Measurements from ENCODE around the gene RHBDD1. TPM values are rescaled to one million over a fixed set of nuclear protein-coding genes. Genes with fewer than 3 reads are reported as not detected.

Gene RHBDD1
- total and polyA plus RNA-seq, 8 donors, result 22.8 to 40.1 (median 25.3) TPM

DNA sequence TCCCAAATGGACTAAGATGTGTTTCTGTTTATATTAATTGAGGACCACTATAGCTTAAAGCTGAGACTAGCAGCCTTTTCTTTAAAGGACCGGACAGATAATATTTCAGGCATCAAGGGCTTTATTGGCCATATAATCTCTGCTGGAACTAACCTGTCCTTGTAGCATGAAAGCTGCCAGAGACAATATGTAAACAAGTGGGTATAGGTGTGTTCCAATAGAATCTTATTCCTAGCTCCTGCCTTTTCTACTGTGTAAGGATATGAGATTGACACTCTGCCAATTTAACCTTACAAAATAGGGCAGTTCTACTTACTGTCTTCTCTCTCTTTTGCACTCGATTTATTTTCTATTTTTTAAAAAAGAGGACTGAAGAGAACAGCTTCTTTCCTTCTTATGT lies 74.0 kb downstream of the RHBDD1 start:
- Histone ChIP-seq H3K9me3 (no peaks in the 10 kb centered on the region), H3K36me3 (no peaks in the 10 kb centered on the region), H3K4me1 (no peaks in the 10 kb centered on the region), H3K27ac (no peak overlapping the region), H3K4me3 (no peak overlapping the region), H3K27me3 (no peaks in the 10 kb centered on the region)
- intact Hi-C loops (cut with DNase I), result no loop called here
- no peak for TF ChIP-seq CTCF (IDR thresholded peaks at IDR 0.05)
- no peak for ATAC-seq
- DNase-seq, result no peak

- no peak for TF ChIP-seq CTCF (IDR thresholded peaks at IDR 0.05)
- intact Hi-C loops (cut with DNase I), result no loop called here
- DNase-seq, result no peak
- ATAC-seq, result no peak
- no peaks in the 10 kb centered on the region for H3K27me3 ChIP-seq
- no peak overlapping the region for H3K4me3 ChIP-seq
- H3K9me3 ChIP-seq, result no peaks in the 10 kb centered on the region
- no peaks in the 10 kb centered on the region for H3K36me3 ChIP-seq
- no peaks in the 10 kb centered on the region for H3K4me1 ChIP-seq
- no peak overlapping the region for H3K27ac ChIP-seq
These were observed 74.5 kb downstream of the RHBDD1 start for GRCh38 chr2:226910384-226910783.

- Histone ChIP-seq H3K27ac (no peak overlapping the region), H3K9me3 (no peaks in the 10 kb centered on the region), H3K4me3 (no peak overlapping the region), H3K27me3 (no peaks in the 10 kb centered on the region), H3K4me1 (no peaks in the 10 kb centered on the region), H3K36me3 (no peaks in the 10 kb centered on the region)
- DNase-seq, result no peak
- intact Hi-C loops (cut with DNase I), result no loop called here
- no peak for TF ChIP-seq CTCF (IDR thresholded peaks at IDR 0.05)
- no peak for ATAC-seq
These were observed 76.1 kb downstream of the RHBDD1 start for GRCh38 chr2:226911932-226912331.

DNA sequence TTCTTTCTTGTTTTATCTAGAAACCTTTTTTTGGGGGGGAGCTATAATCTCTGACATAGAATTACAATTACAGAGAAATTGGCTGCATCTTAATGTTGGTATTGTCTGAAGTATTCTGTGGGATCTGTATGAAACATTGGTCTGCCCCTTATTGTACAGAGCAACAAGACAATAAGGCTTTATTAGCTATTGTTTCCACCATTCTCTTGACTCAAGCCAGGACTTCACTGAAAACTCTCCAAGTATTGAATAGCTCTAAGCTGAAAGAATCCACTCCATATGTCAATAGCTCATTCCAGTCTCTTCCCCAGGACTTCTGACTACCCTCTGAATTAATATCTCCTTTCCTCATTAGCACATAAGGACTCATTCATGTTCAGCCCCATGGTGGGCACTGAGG lies 77.8 kb downstream of the RHBDD1 start:
- DNase-seq (no peak), ATAC-seq (no peak)
- H3K36me3 ChIP-seq, result no peaks in the 10 kb centered on the region
- intact Hi-C loops (cut with DNase I), result no loop called here
- H3K4me1 ChIP-seq, result no peaks in the 10 kb centered on the region
- no peaks in the 10 kb centered on the region for H3K9me3 ChIP-seq
- TF ChIP-seq CTCF (IDR thresholded peaks at IDR 0.05), result no peak
- no peak overlapping the region for H3K27ac ChIP-seq
- H3K27me3 ChIP-seq, result no peaks in the 10 kb centered on the region
- no peak overlapping the region for H3K4me3 ChIP-seq

DNA sequence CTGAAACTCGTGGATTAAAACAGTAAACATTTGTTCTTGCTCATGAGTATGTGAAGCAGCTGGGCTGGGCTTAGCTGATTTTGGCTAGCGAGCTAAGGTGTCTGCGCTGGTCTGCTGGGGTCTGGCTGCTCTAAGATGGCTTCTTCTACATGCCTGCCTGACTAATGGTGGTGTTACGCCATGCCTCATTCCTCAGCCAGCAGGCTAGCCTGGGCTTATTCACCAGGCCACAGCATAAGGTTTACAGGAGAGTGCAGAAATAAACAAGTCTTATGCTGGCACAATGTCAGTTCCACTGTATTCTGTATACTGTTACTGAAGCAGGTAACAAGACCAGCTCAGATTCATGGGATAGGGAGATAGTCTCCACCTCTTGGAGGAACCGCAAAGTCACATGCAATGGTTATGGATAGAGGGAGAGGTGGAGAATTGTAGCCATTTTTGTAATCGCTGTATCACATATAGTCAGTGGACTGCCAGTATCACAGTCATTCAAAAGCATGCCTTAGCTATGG lies 80.0 kb downstream of the RHBDD1 start:
- Histone ChIP-seq H3K9me3 (no peaks in the 10 kb centered on the region), H3K36me3 (no peaks in the 10 kb centered on the region), H3K4me1 (no peaks in the 10 kb centered on the region), H3K4me3 (no peak overlapping the region), H3K27me3 (no peaks in the 10 kb centered on the region), H3K27ac (no peak overlapping the region)
- no peak for TF ChIP-seq CTCF (IDR thresholded peaks at IDR 0.05)
- ATAC-seq (no peak), DNase-seq (no peak)
- intact Hi-C loops (cut with DNase I), result no loop called here
